ENCODE data around the gene UNC5A.

UNC5A gene

GRCh38 chr5:176916337-176916736, 106.0 kb downstream of the UNC5A start:
- no peak for ATAC-seq
- TF ChIP-seq ESRRG (CRISPR knock-in tag; IDR thresholded peaks at IDR 0.05) (no peak), CSRNP3 (CRISPR knock-in tag; IDR thresholded peaks at IDR 0.05) (no peak), ZNF70 (CRISPR knock-in tag; IDR thresholded peaks at IDR 0.05) (no peak), RARB (CRISPR knock-in tag; IDR thresholded peaks at IDR 0.05) (no peak), ZFP30 (CRISPR knock-in tag; IDR thresholded peaks at IDR 0.05) (no peak), TCF4 (CRISPR knock-in tag; IDR thresholded peaks at IDR 0.05; ENCODE audit: borderline replicate concordance) (no peak), CSDC2 (CRISPR knock-in tag; IDR thresholded peaks at IDR 0.05) (no peak), GLIS3 (CRISPR knock-in tag; IDR thresholded peaks at IDR 0.05) (no peak), PPARA (CRISPR knock-in tag; IDR thresholded peaks at IDR 0.05; ENCODE audit: borderline replicate concordance) (no peak), TOX (CRISPR knock-in tag; IDR thresholded peaks at IDR 0.05; ENCODE audit: borderline replicate concordance) (no peak), ARNTL (CRISPR knock-in tag; IDR thresholded peaks at IDR 0.05; ENCODE audit: borderline replicate concordance, low read depth) (no peak), ZNF8 (CRISPR knock-in tag; IDR thresholded peaks at IDR 0.05) (no peak), POU6F1 (CRISPR knock-in tag; IDR thresholded peaks at IDR 0.05; ENCODE audit: borderline replicate concordance, low read depth) (no peak), BACH2 (CRISPR knock-in tag; IDR thresholded peaks at IDR 0.05; ENCODE audit: borderline replicate concordance) (no peak), ZC3H10 (CRISPR knock-in tag; IDR thresholded peaks at IDR 0.05) (no peak), CREB5 (CRISPR knock-in tag; IDR thresholded peaks at IDR 0.05; ENCODE audit: low read depth) (no peak), ISL1 (CRISPR knock-in tag; IDR thresholded peaks at IDR 0.05) (no peak)

GRCh38 chr5:176918613-176919012, 108.3 kb downstream of the UNC5A start:
- TF ChIP-seq OSR1 (CRISPR knock-in tag; IDR thresholded peaks at IDR 0.05) (no peak), ARNTL (CRISPR knock-in tag; IDR thresholded peaks at IDR 0.05; ENCODE audit: borderline replicate concordance, low read depth) (no peak), CSRNP3 (CRISPR knock-in tag; IDR thresholded peaks at IDR 0.05) (no peak), BACH2 (CRISPR knock-in tag; IDR thresholded peaks at IDR 0.05; ENCODE audit: borderline replicate concordance) (no peak), ZC3H10 (CRISPR knock-in tag; IDR thresholded peaks at IDR 0.05) (no peak), CREB5 (CRISPR knock-in tag; IDR thresholded peaks at IDR 0.05; ENCODE audit: low read depth) (no peak), TCF4 (CRISPR knock-in tag; IDR thresholded peaks at IDR 0.05; ENCODE audit: borderline replicate concordance) (no peak), GLIS3 (CRISPR knock-in tag; IDR thresholded peaks at IDR 0.05) (no peak), ZFP3 (CRISPR knock-in tag; IDR thresholded peaks at IDR 0.05) (no peak), ISL1 (CRISPR knock-in tag; IDR thresholded peaks at IDR 0.05) (no peak), PATZ1 (CRISPR knock-in tag; IDR thresholded peaks at IDR 0.05; ENCODE audit: borderline replicate concordance) (no peak), ZNF8 (CRISPR knock-in tag; IDR thresholded peaks at IDR 0.05) (no peak), TOX (CRISPR knock-in tag; IDR thresholded peaks at IDR 0.05; ENCODE audit: borderline replicate concordance) (no peak), PPARA (CRISPR knock-in tag; IDR thresholded peaks at IDR 0.05; ENCODE audit: borderline replicate concordance) (no peak), POU6F1 (CRISPR knock-in tag; IDR thresholded peaks at IDR 0.05; ENCODE audit: borderline replicate concordance, low read depth) (no peak), SNAI2 (CRISPR knock-in tag; IDR thresholded peaks at IDR 0.05) (no peak), CSDC2 (CRISPR knock-in tag; IDR thresholded peaks at IDR 0.05) (no peak), ESRRG (CRISPR knock-in tag; IDR thresholded peaks at IDR 0.05) (no peak), ZFP30 (CRISPR knock-in tag; IDR thresholded peaks at IDR 0.05) (no peak), ZNF70 (CRISPR knock-in tag; IDR thresholded peaks at IDR 0.05) (no peak)
- no peak for ATAC-seq

Data from SK-N-SH treated with all-trans-retinoic acid at 6 μM for 48 hours (cell line).